Measurements from ENCODE around the gene B3GALT6.

- no peak for TF ChIP-seq CTCF (conservative IDR thresholded peaks at IDR 0.05; ENCODE audit: low read depth, low read length)
- TF ChIP-seq EZH2phosphoT487 (IDR thresholded peaks at IDR 0.05; ENCODE audit: borderline replicate concordance, low read length): no peak
Measured at GRCh38 chr1:1234180-1234808, 2.3 kb downstream of the B3GALT6 start.

Data from PC-3 (cell line).